Suprapubic skin (tissue), 3 donors: ENCODE measurements around the gene USP40.

ENCODE experiments used
- CTCF ChIP-seq, 2 donors: fragments of 200-600 bp in 1 of 2; fragments of 450-650 bp in 1 of 2; sonication (generic) in 1 of 2; IDR thresholded peaks; one replicate each; pipeline ENCODE4 v1.5.1; 2016 to 2019; ENCODE audit warnings: antibody characterized with exemption in 2 of 2, mild to moderate bottlenecking in 1 of 2, moderate library complexity in 1 of 2
- POLR2A ChIP-seq, 2 donors: fragments of 450-650 bp; IDR thresholded peaks; one replicate each; pipeline ENCODE4 v1.6.1; 2017; ENCODE audit warnings: antibody characterized with exemption in 2 of 2, mild to moderate bottlenecking in 2 of 2, moderate library complexity in 2 of 2

- TF ChIP-seq POLR2A (IDR thresholded peaks at IDR 0.05) (no peak), CTCF (IDR thresholded peaks at IDR 0.05) (no peak)
These were observed 65.1 kb downstream of the USP40 start for GRCh38 chr2:233501198-233502076.
